ENCODE results near the gene CBFA2T3.

The CBFA2T3 gene

DNA sequence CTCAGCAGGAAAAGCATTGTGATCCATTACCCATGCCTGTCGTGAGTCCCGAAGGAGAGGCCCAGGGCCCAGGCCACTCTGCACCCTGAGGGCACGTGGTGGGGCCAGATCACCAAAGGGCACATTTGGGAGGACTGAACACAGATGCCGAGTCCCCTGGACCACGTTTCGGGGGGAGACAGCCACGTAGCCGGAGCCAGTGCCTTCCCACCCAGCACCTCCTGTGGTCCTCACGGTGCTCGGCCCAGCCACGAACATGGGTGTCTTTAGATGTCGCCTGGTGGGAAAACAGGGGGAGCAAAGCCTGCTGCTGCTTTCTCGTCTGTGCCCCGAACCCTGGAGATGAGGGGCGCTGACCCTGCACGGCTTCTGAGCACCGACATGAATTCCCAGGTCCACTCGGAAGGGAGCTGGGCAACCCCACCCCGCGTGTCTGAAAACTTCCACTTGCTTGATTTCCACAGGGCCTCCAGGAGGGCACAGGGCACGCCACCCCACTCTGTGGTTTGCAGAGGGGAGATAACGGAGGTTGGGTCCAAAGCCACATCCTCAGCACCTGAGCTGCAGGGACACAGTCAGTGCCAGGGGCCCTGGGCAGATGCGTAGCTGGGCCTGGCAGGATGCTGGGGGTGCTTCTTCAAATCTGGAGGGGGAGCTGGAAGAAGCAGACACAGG lies 14.4 kb downstream of the CBFA2T3 start:
- no peak for DNase-seq (ENCODE audit: low read depth in 2 of 2)

DNA sequence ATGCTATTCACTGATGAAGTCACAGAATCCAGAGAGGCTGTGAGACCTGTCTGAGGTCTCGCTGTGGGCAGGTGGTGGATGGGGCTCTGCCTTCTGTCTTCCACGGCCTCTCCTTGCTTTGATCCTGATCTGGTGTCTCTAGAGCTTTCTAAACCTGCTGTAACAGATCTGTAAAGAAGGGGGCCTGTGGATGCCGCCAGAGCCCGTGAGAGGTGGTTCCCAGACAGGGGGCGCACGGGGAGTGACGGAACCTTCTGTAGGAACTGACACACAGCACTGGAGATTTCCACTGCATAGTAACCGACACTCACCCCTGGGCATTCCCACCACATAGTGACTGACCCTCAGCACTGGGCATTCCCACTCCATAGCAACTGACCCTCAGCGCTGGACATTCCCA lies 16.0 kb downstream of the CBFA2T3 start:
- no peak for DNase-seq (ENCODE audit: low read depth in 2 of 2)

DNA sequence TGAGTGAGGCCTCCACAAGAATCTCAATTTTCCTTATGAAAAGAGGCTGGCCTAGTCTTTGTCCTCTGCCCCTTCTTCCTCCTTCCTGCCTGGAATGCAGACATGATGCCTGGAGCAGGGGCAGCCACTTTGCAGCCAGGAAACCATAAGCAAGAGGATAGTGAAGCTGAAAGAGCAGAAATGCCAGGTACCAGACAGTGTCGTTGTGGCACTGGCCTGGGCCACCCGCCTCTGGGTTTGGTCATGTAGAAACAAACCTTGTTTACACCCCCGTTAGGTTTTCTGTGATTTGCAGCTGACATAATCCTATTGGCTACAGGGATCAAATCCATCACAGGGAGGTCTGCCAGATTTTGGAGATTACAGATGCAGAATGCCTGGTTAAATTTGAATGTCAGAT lies 16.5 kb downstream of the CBFA2T3 start:
- no peak for DNase-seq (ENCODE audit: low read depth in 2 of 2)

DNA sequence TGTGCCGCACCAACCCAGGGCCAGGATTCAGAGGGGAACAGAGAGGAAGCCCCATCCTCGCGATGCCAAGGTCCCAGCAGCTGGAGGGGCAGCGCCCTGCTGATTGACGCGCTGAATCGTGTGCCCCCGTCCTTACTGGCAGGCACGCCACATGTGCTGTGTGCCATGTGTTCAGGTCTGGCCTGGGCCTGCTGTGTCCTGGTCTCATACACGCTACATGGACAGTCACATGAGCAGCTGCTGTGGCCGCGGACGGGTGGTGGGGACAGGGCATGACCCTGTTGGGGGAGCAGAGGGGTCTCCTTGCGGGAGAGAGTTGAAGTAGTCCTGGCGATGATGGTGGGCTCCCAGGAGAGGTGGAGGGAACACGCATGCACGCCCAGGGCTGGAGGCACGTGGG lies 18.0 kb downstream of the CBFA2T3 start:
- DNase-seq (ENCODE audit: low read depth in 2 of 2): no peak

DNA sequence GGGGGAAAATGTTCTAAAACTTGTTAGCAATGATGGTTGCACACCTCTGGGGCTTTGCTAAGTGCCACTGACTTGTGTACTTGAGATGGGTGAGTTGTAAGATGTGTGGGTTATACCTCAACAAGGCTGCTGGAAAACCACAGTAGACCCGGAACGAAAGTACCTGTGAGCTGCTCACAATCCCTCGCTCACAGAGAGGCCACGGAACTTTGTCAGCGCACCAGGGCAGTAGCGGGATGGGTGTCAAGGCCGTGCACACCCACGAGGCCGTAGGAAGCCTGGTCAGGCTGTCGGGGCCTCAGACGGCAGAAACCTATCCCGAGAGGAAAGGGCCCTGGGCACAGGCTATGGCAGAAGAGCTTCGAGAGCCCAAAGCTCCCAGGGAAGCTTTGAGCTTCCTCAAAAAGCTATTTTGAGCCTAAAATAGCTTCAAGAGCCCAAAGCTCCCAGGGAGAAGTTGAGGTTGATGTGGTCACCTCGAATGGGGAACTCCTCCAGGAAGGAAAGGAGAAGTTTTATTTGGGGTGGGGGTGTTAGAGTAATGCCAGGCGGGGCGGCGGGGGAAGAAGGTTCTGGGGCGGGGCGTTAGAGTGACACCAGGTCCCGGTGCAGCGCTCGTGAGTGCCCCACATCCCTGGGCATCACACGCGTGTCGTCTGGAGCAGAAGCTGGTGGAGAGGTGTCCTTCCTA lies 19.0 kb downstream of the CBFA2T3 start:
- DNase-seq (ENCODE audit: low read depth in 2 of 2): no peak

DNA sequence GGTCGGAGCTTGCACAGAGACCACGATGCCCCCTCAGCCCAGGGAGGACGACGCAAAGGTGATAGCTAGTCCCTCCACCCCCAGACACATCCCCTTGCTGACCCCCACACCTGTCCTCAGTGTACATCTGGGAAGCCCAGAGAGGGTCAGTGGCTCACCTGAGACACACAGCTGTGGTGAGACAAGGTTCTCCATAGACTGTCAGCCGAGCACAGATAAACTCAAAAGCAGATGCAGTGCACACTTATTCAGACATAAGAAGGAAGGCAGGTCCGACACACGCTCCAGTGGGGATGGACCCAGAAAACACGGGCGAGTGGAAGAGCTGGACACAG lies 19.6 kb downstream of the CBFA2T3 start:
- DNase-seq (ENCODE audit: low read depth in 2 of 2): no peak

DNA sequence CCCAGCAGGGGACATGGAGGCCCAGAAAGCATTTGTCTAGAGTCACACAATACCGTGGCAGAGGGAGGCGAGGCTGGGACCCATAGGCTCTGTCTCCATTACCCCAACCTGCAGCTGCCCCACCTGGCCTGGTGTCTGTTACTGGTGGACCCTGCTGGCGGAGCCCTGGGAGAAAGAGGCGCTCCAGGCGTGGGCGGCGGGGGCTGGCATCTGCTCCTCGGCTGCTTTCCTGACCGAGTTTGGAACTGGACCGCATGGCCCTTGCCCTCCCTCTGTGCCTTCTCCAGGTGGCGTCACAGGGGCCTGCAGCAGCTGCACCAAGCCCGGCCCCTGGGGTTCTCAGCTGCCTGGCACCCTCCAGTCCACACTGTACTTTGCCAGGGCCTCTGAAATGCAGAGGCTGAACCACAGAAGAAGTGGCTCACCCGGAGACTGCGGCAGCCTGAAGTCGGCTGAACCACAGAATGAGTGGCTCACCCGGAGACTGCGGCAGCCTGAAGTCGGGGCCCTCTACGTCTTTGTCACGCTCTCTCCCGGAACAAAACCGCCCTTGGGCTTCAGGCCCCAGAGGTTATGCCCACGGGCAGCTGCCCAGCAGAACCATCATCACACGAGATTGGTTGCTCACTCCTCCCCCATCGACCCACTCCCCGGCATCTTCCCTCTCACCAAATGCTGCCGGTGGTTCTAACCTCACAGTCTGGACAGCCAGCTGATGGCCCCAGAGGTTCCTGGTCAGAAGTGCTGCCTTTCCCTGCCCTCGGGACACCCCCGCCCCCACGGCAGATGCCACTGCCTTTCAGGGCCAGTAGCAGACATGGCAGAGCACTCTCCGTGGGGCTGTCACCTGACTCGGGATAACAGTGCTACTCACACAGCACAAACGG lies 20.2 kb downstream of the CBFA2T3 start:
- DNase-seq (ENCODE audit: low read depth in 2 of 2): no peak

DNA sequence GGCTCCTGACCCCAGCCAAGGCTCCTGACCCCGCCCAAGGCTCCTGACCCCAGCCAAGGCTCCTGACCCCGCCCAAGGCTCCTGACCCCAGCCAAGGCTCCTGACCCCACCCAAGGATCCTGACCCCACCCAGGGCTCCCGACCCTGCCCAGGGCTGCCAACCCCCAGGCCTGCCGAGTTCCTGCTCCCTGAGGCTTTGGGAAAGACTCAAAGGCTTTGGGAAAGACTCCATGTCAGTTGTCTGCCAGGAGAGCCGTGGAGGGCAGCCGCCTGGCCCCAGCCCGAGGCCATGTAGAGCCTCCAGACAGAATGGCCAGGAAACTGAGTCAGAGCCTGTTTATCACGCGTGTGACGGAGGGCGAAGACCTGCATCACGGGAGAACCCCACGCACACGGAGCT lies 21.1 kb downstream of the CBFA2T3 start:
- no peak for DNase-seq (ENCODE audit: low read depth in 2 of 2)

DNA sequence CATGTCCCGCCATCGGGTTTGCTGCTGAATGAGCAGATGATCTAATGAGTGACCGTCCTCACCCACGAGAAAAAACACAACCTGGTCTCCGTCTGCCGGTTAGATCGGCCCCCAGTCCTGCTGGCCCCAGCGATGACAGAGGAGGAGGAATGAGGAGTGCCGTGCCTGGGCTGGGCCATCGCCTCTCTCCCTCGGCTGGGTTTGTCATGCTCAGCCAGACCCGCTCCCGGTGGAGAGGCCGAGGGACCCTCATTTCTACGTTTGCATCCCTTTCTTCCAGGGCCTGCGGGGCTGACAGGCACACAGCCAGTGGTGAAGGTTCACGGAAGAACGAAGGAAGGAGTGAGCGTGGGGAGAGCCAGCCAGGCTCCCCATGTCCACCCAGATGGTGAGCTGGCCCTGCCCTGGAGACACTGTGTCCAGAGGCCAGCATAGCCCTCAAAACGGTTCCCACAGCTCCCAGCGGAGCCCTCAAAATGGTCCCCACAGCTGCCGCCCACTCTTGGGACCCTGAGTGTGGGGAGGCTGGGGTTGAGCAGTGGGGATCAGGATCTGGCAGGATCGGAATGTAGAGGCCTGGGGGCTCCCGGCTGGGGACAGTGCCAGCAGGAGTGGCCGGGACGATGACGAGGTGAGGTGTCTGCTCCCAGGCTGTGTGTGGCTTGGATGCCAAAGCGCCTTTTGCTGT lies 23.9 kb downstream of the CBFA2T3 start:
- no peak for DNase-seq (ENCODE audit: low read depth in 2 of 2)

DNA sequence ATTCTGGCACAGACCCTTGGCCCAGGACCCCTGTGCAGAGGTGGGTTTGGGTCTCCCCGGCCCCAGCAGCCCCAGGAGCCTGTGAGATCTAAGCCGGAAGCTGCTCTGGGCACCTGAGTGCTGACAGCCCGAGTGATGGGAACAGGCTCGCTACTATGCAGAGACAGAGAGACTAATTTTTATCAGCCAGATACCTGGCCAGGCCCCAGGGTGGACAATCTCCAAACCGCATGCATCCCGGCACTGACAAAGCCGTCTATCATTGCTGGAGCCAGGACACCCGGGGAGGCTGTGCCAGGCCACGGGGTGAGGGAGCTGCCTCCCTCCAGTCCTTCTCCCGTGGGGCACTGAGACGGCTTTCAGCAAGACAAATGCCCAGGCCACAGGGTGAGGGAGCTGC lies 25.0 kb downstream of the CBFA2T3 start:
- DNase-seq (ENCODE audit: low read depth in 2 of 2): no peak

DNA sequence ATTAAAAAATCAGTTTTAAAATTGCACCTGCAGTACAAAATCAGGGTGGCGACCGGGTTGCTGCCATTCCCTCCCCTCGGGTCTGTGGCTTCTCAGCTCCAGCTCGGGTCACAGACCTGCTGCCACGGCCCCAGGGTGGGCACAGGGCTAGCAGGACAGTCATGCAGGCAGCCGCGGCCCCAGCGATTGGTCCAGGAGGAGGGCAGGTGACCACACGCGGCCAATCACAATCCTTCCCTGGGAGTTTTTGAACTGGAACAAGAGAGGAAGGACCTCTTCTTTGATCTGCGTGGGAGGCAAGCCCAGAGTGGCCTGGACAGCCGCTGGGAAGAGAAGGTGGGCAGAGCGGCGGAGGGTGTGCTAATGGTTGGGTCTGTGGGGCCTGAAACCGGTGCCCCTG lies 25.5 kb downstream of the CBFA2T3 start:
- no peak for DNase-seq (ENCODE audit: low read depth in 2 of 2)

DNA sequence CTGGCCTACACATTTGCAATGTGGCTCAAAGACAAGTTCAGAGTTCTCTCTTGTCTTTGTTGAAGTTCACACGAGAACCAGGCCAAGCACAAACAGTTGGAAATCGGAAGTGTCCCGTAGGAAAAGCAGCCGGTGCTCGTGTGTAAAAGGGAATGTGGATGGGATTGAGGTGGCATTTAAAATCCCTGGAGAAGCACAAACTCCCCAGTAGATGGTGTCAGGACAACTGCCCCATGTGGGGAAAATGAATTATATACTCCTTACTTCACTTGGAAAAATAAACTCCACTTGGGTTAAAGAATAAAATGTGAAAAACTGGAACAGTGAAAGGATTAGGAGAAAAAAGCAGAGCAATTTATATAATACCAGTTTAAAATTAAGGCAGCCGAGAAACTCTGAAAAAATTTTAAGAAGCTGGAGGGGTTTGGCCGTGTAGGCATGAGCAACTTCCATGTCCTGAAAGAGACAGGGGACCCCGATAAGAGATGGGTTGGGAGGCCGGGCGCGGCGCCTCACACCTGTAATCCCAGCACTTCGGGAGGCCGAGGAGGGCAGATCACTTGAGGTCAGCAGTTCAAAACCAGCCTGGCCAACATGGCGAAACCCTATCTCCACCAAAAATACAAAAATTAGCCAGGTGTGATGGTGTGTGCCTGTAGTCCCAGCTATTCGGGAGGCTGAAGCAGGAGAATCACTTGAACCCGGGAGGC lies 28.1 kb downstream of the CBFA2T3 start:
- DNase-seq (ENCODE audit: low read depth in 2 of 2): no peak

DNA sequence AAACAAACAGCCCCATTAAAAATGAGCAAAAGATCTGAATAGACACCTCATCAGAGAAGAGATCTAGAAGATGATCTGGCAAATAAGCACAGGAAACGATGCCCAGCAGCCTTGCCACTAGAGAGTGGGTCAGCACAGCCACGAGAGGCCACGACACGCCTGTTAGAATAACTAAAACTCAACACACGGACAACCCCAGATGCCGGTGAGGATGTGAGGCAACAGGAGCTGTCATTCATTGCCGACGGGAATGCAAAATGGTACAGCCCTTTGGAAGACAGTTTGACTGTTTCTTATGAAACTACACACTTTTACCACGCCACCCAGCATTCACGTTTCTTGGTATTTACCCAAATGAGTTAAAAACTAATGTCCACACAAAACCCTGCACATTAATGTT lies 31.5 kb downstream of the CBFA2T3 start:
- no peak for DNase-seq (ENCODE audit: low read depth in 2 of 2)

DNA sequence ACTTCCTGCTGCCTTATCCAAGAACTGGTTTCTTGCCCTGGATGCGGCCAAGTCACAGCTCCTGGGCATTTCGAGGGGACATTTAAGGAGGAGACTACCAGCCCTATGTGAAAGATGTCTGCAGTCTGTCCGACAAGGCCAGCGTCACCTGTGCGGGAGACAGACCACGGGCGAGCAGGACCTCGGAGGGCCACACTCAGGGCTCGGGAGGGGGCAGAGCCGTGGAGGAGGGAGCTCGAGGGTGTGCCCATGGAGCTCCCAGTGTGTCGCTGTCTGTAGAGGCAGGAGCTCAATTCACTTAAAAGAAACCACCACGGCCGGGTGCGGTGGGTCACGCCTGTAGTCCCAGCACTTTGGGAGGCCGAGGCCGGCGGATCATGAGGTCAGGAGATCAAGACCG lies 33.3 kb downstream of the CBFA2T3 start:
- DNase-seq (ENCODE audit: low read depth in 2 of 2): no peak

DNA sequence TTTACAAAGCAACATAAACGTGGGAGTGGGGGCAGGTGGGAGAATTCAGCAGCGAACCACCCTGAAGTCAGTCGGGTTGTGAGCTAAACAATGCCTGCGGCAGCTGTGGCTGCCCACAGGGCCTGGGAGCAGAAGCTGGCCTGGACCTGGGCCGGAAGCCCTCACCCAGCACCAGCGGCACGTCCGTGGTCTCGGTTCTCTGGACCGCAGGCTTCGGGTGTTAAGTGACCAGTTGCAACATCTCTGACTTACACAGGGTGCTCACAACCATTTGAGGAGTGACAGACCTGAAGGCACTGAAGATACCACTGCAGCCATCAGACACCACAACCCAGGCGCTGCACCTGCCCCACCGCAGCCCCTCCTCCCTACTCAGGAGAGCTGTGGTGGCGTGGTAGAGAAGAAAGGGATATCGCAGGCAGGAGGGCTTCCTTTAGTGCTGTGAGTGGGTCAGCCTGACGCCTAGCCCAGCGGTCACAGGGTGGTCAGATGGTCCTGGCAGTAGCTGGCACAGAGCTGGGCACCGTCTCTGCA lies 33.8 kb downstream of the CBFA2T3 start:
- no peak for DNase-seq (ENCODE audit: low read depth in 2 of 2)

DNA sequence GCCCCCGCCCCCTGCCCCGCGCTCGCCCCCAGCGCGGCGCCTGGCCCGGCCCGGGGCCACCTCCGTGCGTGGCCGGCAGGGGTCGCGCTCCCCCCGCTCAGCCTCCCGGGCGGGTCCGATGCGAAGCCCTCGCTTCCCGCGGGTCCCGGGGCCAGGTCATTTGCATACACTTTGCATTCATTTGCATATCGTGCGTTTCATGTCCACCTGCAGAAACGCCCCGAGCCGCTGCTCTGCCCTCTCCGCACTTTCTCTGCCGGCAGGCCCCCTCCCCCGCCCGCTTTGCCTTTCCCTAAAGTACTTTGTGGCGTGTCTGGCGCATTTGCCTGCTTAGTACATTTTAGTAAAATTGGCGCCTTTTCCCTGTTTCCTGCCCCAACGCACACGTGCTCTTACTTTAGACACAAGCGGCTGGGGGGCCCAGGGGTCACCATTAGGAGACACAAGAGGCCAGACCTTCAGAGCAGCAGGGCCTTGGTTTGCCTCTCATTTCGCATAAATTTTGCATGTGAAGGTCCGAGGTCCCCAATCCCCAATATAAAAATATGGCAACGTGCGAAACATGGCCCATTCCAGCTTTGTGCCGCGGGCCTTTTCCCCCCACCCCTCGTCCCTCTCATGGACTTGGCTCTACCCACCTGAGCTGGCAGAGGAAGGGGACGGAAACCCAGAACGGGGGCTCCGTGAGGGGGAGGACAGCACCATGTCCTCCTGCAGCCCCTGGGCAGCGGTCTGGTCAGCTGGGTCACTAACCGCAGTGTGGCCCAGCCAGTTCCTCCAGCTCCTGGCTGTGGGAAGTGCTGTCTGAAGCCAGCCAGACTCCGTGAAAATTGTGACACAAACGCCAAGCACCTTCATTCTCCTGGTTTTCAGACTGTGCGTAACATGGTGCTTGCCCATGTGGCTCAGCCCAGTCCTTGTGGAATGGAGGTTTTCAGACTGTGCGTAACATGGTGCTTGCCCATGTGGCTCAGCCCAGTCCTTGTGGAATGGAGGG lies 34.8 kb downstream of the CBFA2T3 start:
- peak; percentile 24 to 35 for DNase-seq (ENCODE audit: low read depth in 2 of 2)

DNA sequence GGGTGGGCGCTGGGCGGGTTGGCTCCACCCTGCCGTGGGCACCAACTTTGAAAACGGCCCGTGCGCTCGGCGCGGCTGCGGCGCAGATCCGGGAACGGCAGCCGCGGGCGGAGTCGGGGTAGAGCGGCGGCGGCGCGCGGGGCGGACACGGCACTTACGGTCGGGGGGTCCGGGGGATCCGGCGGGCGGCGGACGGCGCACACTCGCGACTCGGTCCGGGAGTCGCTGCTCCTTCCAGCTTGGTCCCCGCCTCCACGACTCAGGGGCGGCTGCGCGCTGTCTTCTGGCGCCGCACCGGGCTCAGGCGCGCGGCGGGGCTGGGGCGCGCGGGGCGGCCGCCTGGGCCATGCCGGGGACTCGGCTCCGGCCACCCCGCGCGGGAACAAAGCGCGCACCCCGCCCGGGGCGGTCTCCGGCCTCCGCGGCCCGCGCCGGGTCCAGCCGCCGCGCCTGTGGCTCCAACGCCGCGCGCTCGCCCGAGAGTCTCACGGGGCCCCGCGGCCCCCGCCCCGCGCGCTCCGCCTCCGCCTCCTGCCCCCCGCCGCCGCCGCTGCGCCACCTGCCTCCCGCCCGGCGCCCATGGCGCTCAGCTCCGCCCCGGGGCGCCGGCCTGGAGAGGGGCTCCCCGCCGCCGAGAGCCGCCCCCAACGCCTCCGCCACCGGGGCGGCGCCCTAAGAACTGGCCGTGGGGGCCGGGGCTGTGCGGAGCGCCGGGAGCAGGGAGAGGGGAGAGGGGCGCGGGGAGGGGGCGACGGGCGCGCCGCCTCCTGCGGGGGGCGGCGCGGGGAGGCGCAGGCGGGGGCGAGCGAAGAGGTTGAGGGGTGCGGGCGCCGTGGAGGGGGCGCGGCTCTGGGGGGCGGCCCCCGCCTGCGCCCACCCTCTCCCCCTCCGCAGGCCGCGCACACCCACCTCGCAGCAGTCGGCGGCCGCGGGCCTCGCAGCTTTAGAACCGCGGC lies 35.9 kb downstream of the CBFA2T3 start:
- DNase-seq (ENCODE audit: low read depth in 2 of 2): no peak

DNA sequence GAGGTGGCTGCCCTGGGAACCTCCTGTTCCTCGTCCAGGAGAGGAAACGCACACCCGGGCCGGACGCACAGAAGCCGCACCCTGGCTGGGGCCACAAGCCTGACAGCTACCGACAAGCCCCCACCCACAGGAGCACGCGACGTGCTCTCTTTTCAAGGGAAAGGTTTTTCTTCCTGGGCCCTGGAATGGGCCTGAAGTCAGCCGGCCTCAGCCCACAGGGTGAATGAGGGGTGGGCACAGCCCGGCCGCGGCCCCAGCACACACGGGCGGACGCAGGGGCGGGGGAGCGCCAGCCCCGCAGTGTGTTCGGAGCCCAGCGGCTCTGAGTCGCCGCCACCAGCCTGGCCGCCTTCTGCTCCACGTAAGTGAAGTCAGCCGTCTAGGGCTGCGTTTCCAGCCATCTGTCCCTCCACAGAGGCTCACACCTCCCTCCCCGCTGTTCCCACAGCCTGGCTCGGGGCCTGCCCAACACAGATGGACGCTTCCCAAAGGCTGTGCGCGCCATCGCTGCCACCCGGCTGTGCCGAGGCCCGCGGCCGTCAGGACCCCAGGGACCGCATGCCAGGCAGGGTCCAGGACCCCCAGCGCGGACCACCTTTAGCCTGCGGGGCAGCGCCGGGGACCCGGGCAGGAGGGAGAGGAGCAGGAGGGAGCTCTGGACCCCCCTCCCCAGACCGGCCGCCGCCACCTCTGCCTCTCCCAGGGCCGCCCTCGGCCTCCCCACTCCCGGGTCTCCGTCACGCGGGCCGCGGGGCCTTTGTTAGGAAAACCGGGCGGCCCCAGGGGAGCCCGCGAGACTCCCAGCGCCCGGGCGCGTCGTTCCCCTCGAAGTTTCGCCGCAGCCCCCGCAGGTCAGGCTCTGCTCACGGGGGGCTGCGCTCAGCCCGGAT lies 36.8 kb downstream of the CBFA2T3 start:
- DNase-seq (ENCODE audit: low read depth in 2 of 2): no peak
